GM12875 (cell line): ENCODE measurements around the gene SGMS1.
"Not testable (repeated sequence)": the region's sequence is repeated elsewhere in the genome, so short reads cannot be mapped to it uniquely, and the experiment has no call there.

Experiments
- H3K4me3 ChIP-seq: one replicate; pipeline ENCODE4 v1.5.1; 2011; ENCODE audit warnings: low read depth, low read length, control low read depth
- TF ChIP-seq, protein P1 (sequence below): IDR thresholded peaks from 2 replicates; pipeline ENCODE4 v1.5.1; 2011; ENCODE audit warnings: low read depth, mild to moderate bottlenecking, control low read depth, inconsistent platforms, low read length, moderate library complexity, borderline replicate concordance; ENCODE audit not compliant: insufficient read depth

SGMS1 gene

DNA sequence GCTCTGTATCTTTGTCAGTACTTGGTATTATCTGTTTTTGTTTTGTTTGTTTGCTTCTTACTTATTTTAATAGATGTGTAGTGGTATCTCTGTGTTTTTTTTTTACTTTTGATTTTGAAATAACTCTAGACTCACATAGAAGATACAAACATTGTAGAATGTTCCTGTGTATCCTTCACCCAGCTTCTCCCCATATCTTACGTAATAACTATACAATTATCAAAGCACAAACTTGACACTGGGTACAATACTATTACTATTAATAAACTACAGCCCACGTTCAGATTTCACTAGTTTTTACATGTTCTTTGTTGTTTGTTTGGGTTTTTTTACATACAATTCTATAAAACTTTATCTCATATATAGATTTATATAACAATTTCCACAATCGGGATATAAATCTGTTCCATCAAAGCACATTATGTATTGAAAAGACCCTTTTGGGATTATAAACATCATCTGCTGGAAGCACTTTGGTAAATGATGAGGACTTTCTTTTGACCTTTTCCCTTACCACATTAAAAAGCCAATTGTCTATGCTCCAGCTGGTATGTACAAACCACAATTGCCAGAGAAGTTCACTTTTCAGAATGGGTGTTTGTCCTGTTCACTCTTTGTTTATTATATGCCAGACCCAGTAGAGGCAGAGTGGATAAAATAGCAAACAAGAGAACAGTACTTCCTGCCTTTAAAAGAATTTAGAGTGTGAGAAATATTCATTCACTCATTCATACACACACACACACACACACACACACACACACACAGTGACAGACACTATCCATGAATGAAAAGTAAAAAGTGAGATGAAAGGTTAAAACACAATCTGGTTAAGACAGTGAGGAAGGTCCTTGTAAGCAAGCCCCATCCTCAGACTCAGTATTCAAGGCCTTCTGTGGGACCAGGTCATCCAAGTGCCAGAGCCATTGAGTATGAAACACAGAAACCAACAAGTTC is 113.0 kb downstream of the SGMS1 start:
- TF ChIP-seq, protein P1, sequence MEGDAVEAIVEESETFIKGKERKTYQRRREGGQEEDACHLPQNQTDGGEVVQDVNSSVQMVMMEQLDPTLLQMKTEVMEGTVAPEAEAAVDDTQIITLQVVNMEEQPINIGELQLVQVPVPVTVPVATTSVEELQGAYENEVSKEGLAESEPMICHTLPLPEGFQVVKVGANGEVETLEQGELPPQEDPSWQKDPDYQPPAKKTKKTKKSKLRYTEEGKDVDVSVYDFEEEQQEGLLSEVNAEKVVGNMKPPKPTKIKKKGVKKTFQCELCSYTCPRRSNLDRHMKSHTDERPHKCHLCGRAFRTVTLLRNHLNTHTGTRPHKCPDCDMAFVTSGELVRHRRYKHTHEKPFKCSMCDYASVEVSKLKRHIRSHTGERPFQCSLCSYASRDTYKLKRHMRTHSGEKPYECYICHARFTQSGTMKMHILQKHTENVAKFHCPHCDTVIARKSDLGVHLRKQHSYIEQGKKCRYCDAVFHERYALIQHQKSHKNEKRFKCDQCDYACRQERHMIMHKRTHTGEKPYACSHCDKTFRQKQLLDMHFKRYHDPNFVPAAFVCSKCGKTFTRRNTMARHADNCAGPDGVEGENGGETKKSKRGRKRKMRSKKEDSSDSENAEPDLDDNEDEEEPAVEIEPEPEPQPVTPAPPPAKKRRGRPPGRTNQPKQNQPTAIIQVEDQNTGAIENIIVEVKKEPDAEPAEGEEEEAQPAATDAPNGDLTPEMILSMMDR: no peak
- H3K4me3 ChIP-seq: no peak overlapping the region

DNA sequence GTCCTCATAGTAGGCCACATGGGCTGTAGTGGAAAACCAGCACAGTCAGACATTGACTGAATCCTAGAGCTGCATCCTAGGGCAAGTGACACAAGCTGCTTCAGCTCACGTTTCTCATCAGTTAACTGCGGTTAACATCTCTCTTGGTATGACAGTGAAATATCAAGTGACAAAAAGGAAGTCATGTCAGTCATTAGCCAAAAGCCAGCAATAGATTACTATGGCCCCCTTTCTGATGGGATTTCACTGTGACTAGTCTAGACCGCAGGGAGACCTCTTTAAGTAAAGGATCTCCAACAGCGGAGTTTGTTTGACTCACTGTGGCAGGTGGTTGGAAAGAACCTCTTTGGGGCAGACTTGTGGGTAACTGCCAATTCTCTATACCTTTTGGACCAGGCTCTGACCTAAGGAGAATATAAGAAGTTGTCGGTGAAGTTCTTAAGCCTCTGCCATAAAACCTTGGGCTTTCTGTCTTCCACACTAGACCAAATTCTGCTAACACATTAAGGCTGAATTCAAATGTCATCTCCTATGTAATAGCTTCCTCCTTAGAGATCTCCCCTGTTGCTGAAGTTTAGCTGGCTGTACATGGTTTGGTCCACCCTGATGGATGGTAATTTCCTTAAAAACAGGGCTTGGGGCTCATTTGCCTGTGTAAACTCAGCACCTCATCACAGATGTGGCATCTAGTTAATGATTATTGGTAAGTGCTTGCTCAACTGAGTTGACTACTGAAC is 115.3 kb downstream of the SGMS1 start:
- H3K4me3 ChIP-seq: no peak overlapping the region
- TF ChIP-seq, protein P1: no peak

DNA sequence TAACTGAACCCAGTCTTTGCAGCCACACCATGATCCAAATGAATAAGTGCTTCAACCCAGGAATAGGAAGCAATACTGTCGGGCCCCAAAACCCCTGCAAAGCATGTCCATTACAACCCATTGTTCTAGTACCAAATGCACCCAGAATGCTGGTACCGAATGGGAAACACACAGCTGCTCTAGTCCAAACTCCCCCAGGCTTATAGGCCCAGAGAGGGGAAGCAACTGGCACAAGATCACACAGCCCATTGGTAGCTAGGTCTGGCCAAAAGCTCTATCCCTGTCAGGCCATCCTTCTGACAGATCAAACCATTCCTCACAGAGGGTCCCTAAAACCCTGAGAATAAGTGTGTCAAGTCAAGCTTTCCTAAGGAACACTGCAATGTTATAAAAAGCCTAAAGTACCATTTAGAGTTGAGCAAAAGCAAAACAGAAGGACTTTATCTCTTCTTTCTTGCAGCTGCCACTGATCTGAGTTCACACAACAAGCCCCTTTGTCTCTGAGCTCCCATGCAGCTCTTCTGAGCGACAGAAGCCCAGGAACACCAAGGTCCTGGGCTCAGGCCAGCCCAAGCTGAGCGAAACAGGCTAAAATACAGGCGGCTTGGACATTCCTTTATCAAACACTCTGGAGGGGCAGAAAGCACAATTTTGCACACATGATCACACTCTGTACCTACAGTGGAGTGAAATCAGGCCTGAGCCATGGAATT is 116.7 kb downstream of the SGMS1 start:
- H3K4me3 ChIP-seq: no peak overlapping the region
- TF ChIP-seq, protein P1: no peak

DNA sequence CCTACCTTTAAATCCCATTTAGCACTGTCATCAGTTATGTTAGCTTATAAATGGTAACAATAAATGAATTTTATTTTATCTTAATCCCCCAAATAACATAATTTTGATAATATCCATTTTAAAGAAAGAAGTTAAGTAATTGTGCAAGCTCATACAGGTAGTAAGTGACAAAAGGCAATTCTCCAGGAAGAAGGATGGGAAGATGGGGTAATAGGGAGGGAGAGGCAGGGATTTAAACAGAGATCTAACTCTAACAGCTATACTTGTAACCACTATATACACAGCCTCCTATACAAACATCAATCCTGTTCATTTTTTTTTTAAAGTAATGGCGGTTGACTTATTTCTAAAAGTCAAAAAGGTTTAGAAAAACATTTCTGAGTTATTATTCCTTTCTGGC is 119.4 kb downstream of the SGMS1 start:
- H3K4me3 ChIP-seq: no peak overlapping the region
- TF ChIP-seq, protein P1: no peak

DNA sequence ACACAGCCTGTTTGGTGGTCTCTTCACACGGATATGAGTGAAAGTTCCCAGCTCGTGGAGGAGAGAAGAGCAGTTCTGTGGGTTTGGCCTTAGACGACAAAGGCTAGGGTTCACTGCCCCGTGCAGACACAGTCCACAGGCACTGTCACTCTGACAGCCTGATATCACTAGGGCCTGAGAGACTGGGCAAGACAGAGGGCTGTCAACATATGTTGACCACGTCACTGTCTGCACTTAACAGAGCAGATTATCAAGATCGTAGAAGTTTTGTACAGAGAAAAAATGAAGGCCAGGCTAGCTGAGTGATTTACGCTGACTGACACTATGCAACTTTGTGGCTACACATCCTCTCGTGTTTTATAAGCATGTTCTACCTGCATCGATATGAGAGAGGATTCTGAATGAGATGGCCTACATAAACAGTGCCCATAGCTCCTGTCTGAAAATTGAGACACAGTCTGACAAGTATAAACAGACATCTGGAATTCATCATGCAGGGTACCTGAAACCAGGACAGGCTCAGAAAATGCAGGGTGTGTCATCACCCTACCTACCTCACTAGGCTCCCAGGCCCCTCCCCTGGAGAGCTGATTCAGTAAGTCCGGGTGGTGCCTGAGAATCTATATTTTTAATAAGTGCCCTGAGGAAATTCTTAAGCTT is 120.0 kb downstream of the SGMS1 start:
- H3K4me3 ChIP-seq: no peak overlapping the region
- TF ChIP-seq, protein P1: no peak

DNA sequence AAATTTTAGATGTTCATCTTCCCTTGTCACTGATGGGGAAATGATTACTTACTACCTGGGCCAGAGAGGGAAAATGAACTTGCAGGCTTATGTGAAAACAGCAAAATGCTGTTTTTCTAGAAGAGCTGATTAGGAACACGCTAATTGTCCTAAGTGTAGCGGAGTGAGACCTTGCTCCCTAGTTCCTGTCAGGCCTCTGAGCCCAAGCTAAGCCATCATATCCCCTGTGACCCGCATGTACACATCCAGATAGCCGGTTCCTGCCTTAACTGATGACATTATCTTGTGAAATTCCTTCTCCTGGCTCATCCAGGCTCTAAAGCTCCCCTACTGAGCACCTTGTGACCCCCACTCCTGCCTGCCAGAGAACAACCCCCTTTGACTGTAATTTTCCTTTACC is 120.6 kb downstream of the SGMS1 start:
- H3K4me3 ChIP-seq: not testable (repeated sequence)
